Neural crest cell (in vitro differentiated cells): ENCODE measurements around the gene CST4. TPM values are rescaled to one million over a fixed set of nuclear protein-coding genes. Genes with fewer than 3 reads are reported as not detected.
"Not testable (repeated sequence)": the region's sequence is repeated elsewhere in the genome, so short reads cannot be mapped to it uniquely, and the experiment has no call there.

Experiments used
- DNase-seq: peaks from one replicate; pipeline ENCODE4 v3.0.0; 2021; ENCODE audit warnings: low read depth, mixed read lengths, low spot score
- H3K27ac Mint-ChIP-seq: one replicate; pipeline ENCODE4 v1.8.0; 2021; ENCODE audit warnings: mild to moderate bottlenecking, mixed read lengths; ENCODE audit not compliant: unreplicated experiment
- H3K27me3 Mint-ChIP-seq: 2 replicates; pipeline ENCODE4 v1.8.0; 2021; ENCODE audit warnings: low read depth, mild to moderate bottlenecking, mixed read lengths
- H3K36me3 Mint-ChIP-seq: 2 replicates; pipeline ENCODE4 v1.8.0; 2021; ENCODE audit warnings: low read depth, mild to moderate bottlenecking, mixed read lengths
- H3K4me1 Mint-ChIP-seq: 2 replicates; pipeline ENCODE4 v1.8.0; 2021; ENCODE audit warnings: mixed read lengths
- H3K4me3 Mint-ChIP-seq: one replicate; pipeline ENCODE4 v1.8.0; 2021; ENCODE audit warnings: mild to moderate bottlenecking, mixed read lengths
- H3K9me3 Mint-ChIP-seq: 2 replicates; pipeline ENCODE4 v1.8.0; 2021; ENCODE audit warnings: mixed read lengths
- total RNA-seq: library from RNA; stranded (reverse); gene quantifications from 2 replicates; pipeline ENCODE4 v1.2.1, GENCODE V29; 2021
- TF ChIP-seq, protein P1 (sequence below): fragments of 200-600 bp; sonication (generic); conservative IDR thresholded peaks from 2 replicates; pipeline ENCODE4 v1.5.0; 2021; ENCODE audit warnings: antibody characterized with exemption, mild to moderate bottlenecking

The CST4 gene
- total RNA-seq, 1 donor from 2014 or later: not detected

GRCh38 chr20:23636908-23637281 lies 51.9 kb downstream of the CST4 start:
- peaks cover 25% of the 10 kb centered on the region for H3K4me1 Mint-ChIP-seq
- H3K36me3 Mint-ChIP-seq: no peaks in the 10 kb centered on the region
- H3K4me3 Mint-ChIP-seq: peak overlapping the region; percentile 97
- no peaks in the 10 kb centered on the region for H3K9me3 Mint-ChIP-seq
- TF ChIP-seq, protein P1, sequence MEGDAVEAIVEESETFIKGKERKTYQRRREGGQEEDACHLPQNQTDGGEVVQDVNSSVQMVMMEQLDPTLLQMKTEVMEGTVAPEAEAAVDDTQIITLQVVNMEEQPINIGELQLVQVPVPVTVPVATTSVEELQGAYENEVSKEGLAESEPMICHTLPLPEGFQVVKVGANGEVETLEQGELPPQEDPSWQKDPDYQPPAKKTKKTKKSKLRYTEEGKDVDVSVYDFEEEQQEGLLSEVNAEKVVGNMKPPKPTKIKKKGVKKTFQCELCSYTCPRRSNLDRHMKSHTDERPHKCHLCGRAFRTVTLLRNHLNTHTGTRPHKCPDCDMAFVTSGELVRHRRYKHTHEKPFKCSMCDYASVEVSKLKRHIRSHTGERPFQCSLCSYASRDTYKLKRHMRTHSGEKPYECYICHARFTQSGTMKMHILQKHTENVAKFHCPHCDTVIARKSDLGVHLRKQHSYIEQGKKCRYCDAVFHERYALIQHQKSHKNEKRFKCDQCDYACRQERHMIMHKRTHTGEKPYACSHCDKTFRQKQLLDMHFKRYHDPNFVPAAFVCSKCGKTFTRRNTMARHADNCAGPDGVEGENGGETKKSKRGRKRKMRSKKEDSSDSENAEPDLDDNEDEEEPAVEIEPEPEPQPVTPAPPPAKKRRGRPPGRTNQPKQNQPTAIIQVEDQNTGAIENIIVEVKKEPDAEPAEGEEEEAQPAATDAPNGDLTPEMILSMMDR: no peak
- no peaks in the 10 kb centered on the region for H3K27me3 Mint-ChIP-seq
- peak overlapping the region; percentile 95 for H3K27ac Mint-ChIP-seq
- no peak for DNase-seq

DNA sequence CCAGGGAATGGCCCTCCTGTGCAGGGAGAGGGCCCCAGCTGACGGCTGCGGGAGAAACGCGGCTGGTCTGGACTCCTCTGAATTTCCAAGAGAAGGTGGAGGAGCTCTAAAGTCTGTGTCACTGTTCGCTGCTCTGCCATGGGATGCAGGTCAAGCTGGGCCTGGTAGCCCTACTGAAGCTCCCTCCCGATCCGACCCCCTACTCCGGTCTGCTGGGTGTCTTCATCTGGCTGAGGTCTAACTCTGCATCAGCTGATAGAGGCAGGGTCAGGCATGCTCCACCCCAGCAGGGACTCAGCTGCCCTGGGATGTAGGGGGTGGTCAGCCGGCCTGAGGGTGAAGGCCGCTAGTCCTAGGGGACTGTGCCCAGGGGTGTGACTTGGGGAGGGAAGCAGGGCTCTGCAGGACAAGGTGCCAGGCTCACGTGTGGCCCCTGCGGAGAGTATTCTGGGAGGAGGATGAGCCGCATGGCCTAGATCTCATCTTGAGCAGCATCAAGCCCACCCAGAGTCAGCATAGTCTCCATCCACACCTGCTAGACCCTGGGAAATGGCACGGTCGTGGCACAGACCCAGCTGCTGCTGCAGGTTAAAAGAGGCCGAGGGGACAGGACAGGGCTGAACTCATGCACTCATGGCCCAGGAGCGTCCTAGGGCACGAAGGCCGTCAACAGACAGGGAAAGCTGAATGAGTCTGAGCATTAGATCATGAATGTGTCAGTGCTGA lies 52.5 kb downstream of the CST4 start:
- Mint-ChIP-seq H3K27ac (no peak overlapping the region), H3K36me3 (no peaks in the 10 kb centered on the region), H3K9me3 (no peaks in the 10 kb centered on the region), H3K4me1 (peaks cover 25% of the 10 kb centered on the region), H3K4me3 (peak overlapping the region; percentile 97), H3K27me3 (no peaks in the 10 kb centered on the region)
- no peak for DNase-seq
- TF ChIP-seq, protein P1: no peak

- Mint-ChIP-seq H3K4me1 (peaks cover 25% of the 10 kb centered on the region), H3K4me3 (peak overlapping the region; percentile 64)
- not testable (repeated sequence) for H3K27ac Mint-ChIP-seq, H3K27me3 Mint-ChIP-seq, H3K36me3 Mint-ChIP-seq, DNase-seq, H3K9me3 Mint-ChIP-seq
These were observed 53.1 kb downstream of the CST4 start for GRCh38 chr20:23635768-23636090.

Other genes with a start within 250 kb of the CST4 start
- gene CSTL1, start 249.4 kb downstream of the CST4 start, total RNA-seq: not detected in 2 replicates
- not detected in 2 replicates for gene CST11, start 236.2 kb downstream of the CST4 start, total RNA-seq
- not detected in 2 replicates for gene CST8, start 197.9 kb downstream of the CST4 start, total RNA-seq
- not detected in 2 replicates for gene CST9L, start 120.6 kb downstream of the CST4 start, total RNA-seq
- gene CST9, start 83.1 kb downstream of the CST4 start, total RNA-seq: not detected in 2 replicates
- gene CST3, start 51.1 kb downstream of the CST4 start, total RNA-seq: 145 and 146 TPM in 2 replicates
- not detected in 2 replicates for gene CST1, start 61.9 kb upstream of the CST4 start, total RNA-seq
- gene CST2, start 137.7 kb upstream of the CST4 start, total RNA-seq: not detected in 2 replicates
- not detected in 2 replicates for gene CST5, start 190.7 kb upstream of the CST4 start, total RNA-seq